ENCODE data around the gene METTL27. TPM values are rescaled to one million over a fixed set of nuclear protein-coding genes. Genes with fewer than 3 reads are reported as not detected.

METTL27 gene
- total RNA-seq, 1 donor from 2014 or later, result 4.0 TPM

- Histone ChIP-seq H3K4me1 (peaks cover 22% of the 10 kb centered on the region), H3K4me3 (no peak overlapping the region), H3K9me3 (no peaks in the 10 kb centered on the region), H3K27ac (no peak overlapping the region), H3K27me3 (ENCODE audit: low read depth) (no peaks in the 10 kb centered on the region), H3K36me3 (no peaks in the 10 kb centered on the region)
- intact Hi-C loops (cut with DNase I), result no loop called here
- no peak for DNase-seq
- ATAC-seq, result no peak
- TF ChIP-seq, protein P1, sequence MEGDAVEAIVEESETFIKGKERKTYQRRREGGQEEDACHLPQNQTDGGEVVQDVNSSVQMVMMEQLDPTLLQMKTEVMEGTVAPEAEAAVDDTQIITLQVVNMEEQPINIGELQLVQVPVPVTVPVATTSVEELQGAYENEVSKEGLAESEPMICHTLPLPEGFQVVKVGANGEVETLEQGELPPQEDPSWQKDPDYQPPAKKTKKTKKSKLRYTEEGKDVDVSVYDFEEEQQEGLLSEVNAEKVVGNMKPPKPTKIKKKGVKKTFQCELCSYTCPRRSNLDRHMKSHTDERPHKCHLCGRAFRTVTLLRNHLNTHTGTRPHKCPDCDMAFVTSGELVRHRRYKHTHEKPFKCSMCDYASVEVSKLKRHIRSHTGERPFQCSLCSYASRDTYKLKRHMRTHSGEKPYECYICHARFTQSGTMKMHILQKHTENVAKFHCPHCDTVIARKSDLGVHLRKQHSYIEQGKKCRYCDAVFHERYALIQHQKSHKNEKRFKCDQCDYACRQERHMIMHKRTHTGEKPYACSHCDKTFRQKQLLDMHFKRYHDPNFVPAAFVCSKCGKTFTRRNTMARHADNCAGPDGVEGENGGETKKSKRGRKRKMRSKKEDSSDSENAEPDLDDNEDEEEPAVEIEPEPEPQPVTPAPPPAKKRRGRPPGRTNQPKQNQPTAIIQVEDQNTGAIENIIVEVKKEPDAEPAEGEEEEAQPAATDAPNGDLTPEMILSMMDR (IDR thresholded peaks at IDR 0.05), result no peak
Observed at GRCh38 chr7:73844848-73845460, 2.6 kb upstream of the METTL27 start.

- TF ChIP-seq, protein P1 (IDR thresholded peaks at IDR 0.05), result no peak
- DNase-seq (no peak), ATAC-seq (no peak)
- Histone ChIP-seq H3K27ac (no peak overlapping the region), H3K9me3 (no peaks in the 10 kb centered on the region), H3K27me3 (ENCODE audit: low read depth) (no peaks in the 10 kb centered on the region), H3K4me1 (peaks cover 22% of the 10 kb centered on the region), H3K36me3 (no peaks in the 10 kb centered on the region), H3K4me3 (no peak overlapping the region)
- intact Hi-C loops (cut with DNase I), result no loop called here
Observed at GRCh38 chr7:73844131-73844547, 1.8 kb upstream of the METTL27 start.

DNA sequence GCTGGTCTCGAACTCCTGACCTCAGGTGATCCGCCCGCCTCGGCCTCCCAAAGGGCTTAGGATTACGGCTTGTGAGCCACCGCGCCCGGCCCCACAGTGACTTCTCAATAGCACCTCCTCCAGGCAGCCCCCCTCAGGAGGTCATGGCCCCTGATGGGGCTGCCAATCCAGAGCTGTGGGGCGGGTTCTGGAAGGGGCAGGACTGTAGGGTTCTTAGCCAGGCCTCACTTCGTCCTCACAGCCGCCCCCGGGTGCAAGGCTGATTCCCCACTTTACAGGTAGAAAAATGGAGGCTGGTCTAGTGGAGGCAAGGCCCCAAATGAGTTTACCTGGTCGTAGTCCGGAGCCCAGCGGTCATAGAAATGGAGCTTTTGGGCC is 638 bp downstream of the METTL27 start:
- Histone ChIP-seq H3K9me3 (no peaks in the 10 kb centered on the region), H3K4me1 (peaks cover 22% of the 10 kb centered on the region), H3K36me3 (no peaks in the 10 kb centered on the region), H3K27me3 (ENCODE audit: low read depth) (no peaks in the 10 kb centered on the region), H3K27ac (peak overlapping the region; percentile 60), H3K4me3 (peak overlapping the region; percentile 59)
- intact Hi-C loops (cut with DNase I), result no loop called here
- DNase-seq (no peak), ATAC-seq (peak; percentile 23 to 41)
- TF ChIP-seq, protein P1 (IDR thresholded peaks at IDR 0.05), result no peak

GRCh38 chr7:73840715-73841379 is 1.5 kb downstream of the METTL27 start:
- no peak for ATAC-seq
- no peaks in the 10 kb centered on the region for H3K36me3 ChIP-seq
- H3K27me3 ChIP-seq (ENCODE audit: low read depth), result no peaks in the 10 kb centered on the region
- no peaks in the 10 kb centered on the region for H3K9me3 ChIP-seq
- intact Hi-C loops (cut with DNase I), result no loop called here
- no peak overlapping the region for H3K4me3 ChIP-seq
- no peak overlapping the region for H3K27ac ChIP-seq
- H3K4me1 ChIP-seq, result peaks cover 22% of the 10 kb centered on the region
- no peak for DNase-seq
- TF ChIP-seq, protein P1 (IDR thresholded peaks at IDR 0.05), result no peak

GRCh38 chr7:73839743-73840714 is 2.3 kb downstream of the METTL27 start:
- intact Hi-C loops (cut with DNase I), result no loop called here
- H3K4me1 ChIP-seq, result peaks cover 22% of the 10 kb centered on the region
- no peak for ATAC-seq

More at GRCh38 chr7:73839743-73840714, 2.3 kb downstream of the METTL27 start:
- H3K4me3 ChIP-seq, result no peak overlapping the region
- no peak for DNase-seq
- no peaks in the 10 kb centered on the region for H3K9me3 ChIP-seq
- TF ChIP-seq, protein P1 (IDR thresholded peaks at IDR 0.05), result no peak
- H3K27ac ChIP-seq, result no peak overlapping the region
- H3K27me3 ChIP-seq (ENCODE audit: low read depth), result no peaks in the 10 kb centered on the region
- H3K36me3 ChIP-seq, result no peaks in the 10 kb centered on the region

All from lower lobe of right lung (tissue), 2 donors.